Measurements from ENCODE around the gene DOCK10.

DNA sequence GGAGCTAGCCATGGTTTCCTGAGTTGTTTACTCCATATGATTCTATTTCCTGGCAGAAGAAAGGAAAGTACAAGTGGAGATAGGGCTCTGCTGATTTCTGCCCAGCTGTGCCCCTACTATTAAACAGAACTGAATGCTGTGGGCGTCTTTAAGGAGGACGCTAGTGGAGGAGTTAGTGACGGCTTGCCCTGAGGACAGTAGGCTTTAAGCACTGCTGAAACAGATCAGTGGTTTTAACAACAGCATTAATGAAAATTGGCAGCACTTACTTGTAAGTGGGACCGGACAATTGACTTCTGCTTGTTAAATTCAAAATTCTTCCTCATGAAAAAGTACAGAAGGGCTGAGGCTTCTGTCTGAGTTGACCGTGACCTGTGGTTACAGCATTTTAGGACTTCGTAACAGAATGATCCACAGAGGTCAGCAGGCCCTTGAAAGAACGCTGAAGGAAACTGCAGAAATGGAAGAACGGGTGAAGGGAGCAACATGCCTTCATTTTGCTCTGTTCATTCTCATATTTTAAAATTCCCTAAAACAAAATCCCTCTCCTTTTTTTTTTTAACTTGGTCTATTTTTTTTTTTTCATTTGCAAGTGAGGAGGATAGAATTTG is 245.5 kb downstream of the DOCK10 start:
- TF ChIP-seq POLR2A (IDR thresholded peaks at IDR 0.05; ENCODE audit: extremely low read depth, insufficient read length) = no peak
- TF ChIP-seq, protein P1, sequence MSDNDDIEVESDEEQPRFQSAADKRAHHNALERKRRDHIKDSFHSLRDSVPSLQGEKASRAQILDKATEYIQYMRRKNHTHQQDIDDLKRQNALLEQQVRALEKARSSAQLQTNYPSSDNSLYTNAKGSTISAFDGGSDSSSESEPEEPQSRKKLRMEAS (IDR thresholded peaks at IDR 0.05; ENCODE audit: low read depth, low read length) = no peak
- TF ChIP-seq, protein P2, sequence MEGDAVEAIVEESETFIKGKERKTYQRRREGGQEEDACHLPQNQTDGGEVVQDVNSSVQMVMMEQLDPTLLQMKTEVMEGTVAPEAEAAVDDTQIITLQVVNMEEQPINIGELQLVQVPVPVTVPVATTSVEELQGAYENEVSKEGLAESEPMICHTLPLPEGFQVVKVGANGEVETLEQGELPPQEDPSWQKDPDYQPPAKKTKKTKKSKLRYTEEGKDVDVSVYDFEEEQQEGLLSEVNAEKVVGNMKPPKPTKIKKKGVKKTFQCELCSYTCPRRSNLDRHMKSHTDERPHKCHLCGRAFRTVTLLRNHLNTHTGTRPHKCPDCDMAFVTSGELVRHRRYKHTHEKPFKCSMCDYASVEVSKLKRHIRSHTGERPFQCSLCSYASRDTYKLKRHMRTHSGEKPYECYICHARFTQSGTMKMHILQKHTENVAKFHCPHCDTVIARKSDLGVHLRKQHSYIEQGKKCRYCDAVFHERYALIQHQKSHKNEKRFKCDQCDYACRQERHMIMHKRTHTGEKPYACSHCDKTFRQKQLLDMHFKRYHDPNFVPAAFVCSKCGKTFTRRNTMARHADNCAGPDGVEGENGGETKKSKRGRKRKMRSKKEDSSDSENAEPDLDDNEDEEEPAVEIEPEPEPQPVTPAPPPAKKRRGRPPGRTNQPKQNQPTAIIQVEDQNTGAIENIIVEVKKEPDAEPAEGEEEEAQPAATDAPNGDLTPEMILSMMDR (IDR thresholded peaks at IDR 0.05; ENCODE audit: low read depth, low read length) = no peak
